ENCODE measurements around the gene GNA14.

- TF ChIP-seq YY1 (IDR thresholded peaks at IDR 0.05; ENCODE audit: insufficient read depth, insufficient read length) (no peak), ZNF274 (IDR thresholded peaks at IDR 0.05; ENCODE audit: low read depth, low read length) (no peak), SUZ12 (IDR thresholded peaks at IDR 0.05; ENCODE audit: extremely low read depth, insufficient read depth, insufficient read length) (no peak)
Measured at GRCh38 chr9:77432053-77432452, 216.1 kb downstream of the GNA14 start.
